SK-N-SH (cell line): ENCODE data around the gene GID4. TPM values are rescaled to one million over a fixed set of nuclear protein-coding genes. Genes with fewer than 3 reads are reported as not detected.
A peak's percentile ranks its signal among the peaks of the same experiment; 100 is the strongest.

Source experiments
- CTCF ChIA-PET: fragments of 300-600, 350-600 bp; formaldehyde crosslinking; extraction: SDS; loops from one replicate; lab custom pipeline; 2021; lab: Yijun Ruan, JAX
- POLR2A ChIA-PET: fragments of 350-600 bp; sonication (Branson Sonifier 250); formaldehyde crosslinking; extraction: SDS; loops from one replicate; lab custom pipeline; 2020; ENCODE audit warnings: antibody characterized with exemption, inconsistent platforms; lab: Yijun Ruan, JAX
- DNase-seq: peaks from one replicate; pipeline ENCODE4 v3.0.0; 2012
- H2AFZ ChIP-seq: fragments of 200-600 bp; sonication (generic); 2 replicates; pipeline ENCODE4 v1.8.1; 2016; ENCODE audit warnings: antibody characterized with exemption, mild to moderate bottlenecking, low read depth
- H3F3A ChIP-seq: fragments of 200-600 bp; sonication (generic); replicated peaks from 2 replicates; pipeline ENCODE3; 2016; ENCODE audit warnings: antibody characterized with exemption, mild to moderate bottlenecking; ENCODE audit not compliant: insufficient read depth
- H3K27ac ChIP-seq, 2 experiments: fragments of 200-500 bp in 1 of 2; fragments of 200-600 bp in 1 of 2; sonication (Bioruptor generic) in 1 of 2; sonication (generic), shearing (Covaris generic) in 1 of 2; 2 replicates each; pipeline versions ENCODE4 v1.5.1 to v1.6.1; 2014 to 2016; ENCODE audit warnings: low read depth in 2 of 2, inconsistent platforms in 1 of 2, low read length in 1 of 2, mild to moderate bottlenecking in 1 of 2, mixed read lengths in 1 of 2
- H3K27me3 ChIP-seq: fragments of 200-600 bp; sonication (generic), shearing (Covaris generic); 2 replicates; pipeline ENCODE4 v1.6.1; 2016; ENCODE audit warnings: mixed run types; ENCODE audit not compliant: insufficient read depth
- H3K36me3 ChIP-seq, 2 experiments: fragments of 200-500 bp in 1 of 2; fragments of 200-600 bp in 1 of 2; sonication (Bioruptor generic) in 1 of 2; sonication (generic) in 1 of 2; replicated peaks in 1 of 2; 2 replicates each; pipeline versions ENCODE3 to v1.5.1; 2014 to 2016; ENCODE audit warnings: low read length in 1 of 2, mild to moderate bottlenecking in 1 of 2; ENCODE audit not compliant: insufficient read depth in 2 of 2, control insufficient read depth in 1 of 2
- H3K4me1 ChIP-seq, 2 experiments: fragments of 200-500 bp in 1 of 2; fragments of 200-600 bp in 1 of 2; sonication (Bioruptor generic) in 1 of 2; sonication (generic), shearing (Covaris generic) in 1 of 2; 2 replicates each; pipeline versions ENCODE4 v1.5.1 to v1.6.1; 2014 to 2016; ENCODE audit warnings: low read depth in 1 of 2, low read length in 1 of 2, mixed run types in 1 of 2; ENCODE audit not compliant: insufficient read depth in 2 of 2, control insufficient read depth in 1 of 2
- H3K4me2 ChIP-seq: fragments of 200-600 bp; sonication (generic), shearing (Covaris generic); 2 replicates; pipeline ENCODE4 v1.6.1; 2017; ENCODE audit warnings: mixed run types
- H3K4me3 ChIP-seq, 2 experiments: fragments of 200-500 bp in 1 of 2; fragments of 200-600 bp in 1 of 2; sonication (Bioruptor generic) in 1 of 2; sonication (generic), shearing (Covaris generic) in 1 of 2; 2 replicates each; pipeline versions ENCODE4 v1.5.1 to v1.8.1; 2014 to 2016; ENCODE audit warnings: low read depth in 2 of 2, inconsistent platforms in 1 of 2, low read length in 1 of 2, mild to moderate bottlenecking in 1 of 2, mixed read lengths in 1 of 2, moderate library complexity in 1 of 2
- H3K79me2 ChIP-seq: fragments of 200-600 bp; sonication (generic); 2 replicates; pipeline ENCODE4 v1.8.1; 2017; ENCODE audit warnings: mild to moderate bottlenecking; ENCODE audit not compliant: insufficient read depth
- H3K9ac ChIP-seq: fragments of 200-600 bp; sonication (generic); 2 replicates; pipeline ENCODE4 v1.6.1; 2017; ENCODE audit warnings: mixed run types
- H3K9me2 ChIP-seq: fragments of 200-600 bp; sonication (generic); 2 replicates; pipeline ENCODE4 v1.6.1; 2017; ENCODE audit warnings: mixed run types
- H3K9me3 ChIP-seq: fragments of 200-600 bp; sonication (generic); 2 replicates; pipeline ENCODE4 v1.6.1; 2017; ENCODE audit warnings: mixed run types, mild to moderate bottlenecking, moderate library complexity
- H4K20me1 ChIP-seq: fragments of 200-600 bp; sonication (generic); 2 replicates; pipeline ENCODE4 v1.6.1; 2017; ENCODE audit warnings: mild to moderate bottlenecking, mixed run types; ENCODE audit not compliant: insufficient read depth
- CHD2 ChIP-seq: fragments of 150-350 bp; IDR thresholded peaks from 2 replicates; pipeline ENCODE4 v1.6.1; 2018; ENCODE audit warnings: low read length; ENCODE audit not compliant: partially characterized antibody
- EZH2phosphoT487 ChIP-seq: fragments of 200-600 bp; sonication (generic); IDR thresholded peaks from 2 replicates; pipeline ENCODE4 v1.6.1; 2017; ENCODE audit warnings: low read depth, mixed run types, mild to moderate bottlenecking, antibody characterized with exemption, moderate library complexity, borderline replicate concordance
- FOXM1 ChIP-seq: IDR thresholded peaks from 2 replicates; pipeline ENCODE4 v1.4.0; 2012; ENCODE audit warnings: low read depth, mild to moderate bottlenecking
- GABPA ChIP-seq: IDR thresholded peaks from 2 replicates; pipeline ENCODE4 v1.4.0; 2012; ENCODE audit warnings: low read depth, mild to moderate bottlenecking
- IRF3 ChIP-seq: fragments of 150-350 bp; IDR thresholded peaks from 2 replicates; pipeline ENCODE4 v1.6.1; 2016; ENCODE audit warnings: mild to moderate bottlenecking, low read depth, low read length
- JUND ChIP-seq: IDR thresholded peaks from 2 replicates; pipeline ENCODE4 v1.4.0; 2012
- MEF2A ChIP-seq: IDR thresholded peaks from 2 replicates; pipeline ENCODE4 v1.4.0; 2012; ENCODE audit warnings: low read depth, borderline replicate concordance
- NFIC ChIP-seq: IDR thresholded peaks from 2 replicates; pipeline ENCODE4 v1.4.0; 2012; ENCODE audit warnings: borderline replicate concordance
- POLR2AphosphoS5 ChIP-seq: IDR thresholded peaks from 2 replicates; pipeline ENCODE4 v1.6.1; 2012; ENCODE audit warnings: low read depth, low read length
- RXRA ChIP-seq: IDR thresholded peaks from 2 replicates; pipeline ENCODE4 v1.4.0; 2012; ENCODE audit warnings: low read depth, mild to moderate bottlenecking, borderline replicate concordance
- SMC3 ChIP-seq: IDR thresholded peaks from 2 replicates; pipeline ENCODE4 v1.6.1; 2012; ENCODE audit warnings: low read depth, low read length, improper control_type of control experiment
- TAF1 ChIP-seq: IDR thresholded peaks from 2 replicates; pipeline ENCODE4 v1.6.1; 2012; ENCODE audit warnings: low read depth, mild to moderate bottlenecking, low read length, moderate library complexity, borderline replicate concordance
- TEAD4 ChIP-seq: IDR thresholded peaks from 2 replicates; pipeline ENCODE4 v1.4.0; 2012; ENCODE audit warnings: mild to moderate bottlenecking, borderline replicate concordance; ENCODE audit not compliant: insufficient read depth
- USF1 ChIP-seq: IDR thresholded peaks from 2 replicates; pipeline ENCODE4 v1.4.0; 2012; ENCODE audit warnings: low read depth, borderline replicate concordance
- USF2 ChIP-seq: fragments of 150-350 bp; IDR thresholded peaks from 2 replicates; pipeline ENCODE4 v1.6.1; 2017; ENCODE audit warnings: antibody characterized with exemption, low read length, low read depth, borderline replicate concordance
- WGBS: methylation state at CpG from one replicate; pipeline ENCODE4 v1.1.6; 2017; ENCODE audit warnings: low lambda C conversion rate; 5-methylcytosine and 5-hydroxymethylcytosine counted together
- polyA plus RNA-seq, 3 experiments: library from polyadenylated mRNA; depleted of rRNA; stranded (reverse); fragments of >200 nt; gene quantifications; 2 replicates each; pipeline ENCODE4 v1.2.3, GENCODE V29; 2012
- TF ChIP-seq, protein P1 (sequence below): IDR thresholded peaks from 2 replicates; pipeline ENCODE4; 2012

GID4 gene
- polyA plus RNA-seq, 1 of the 3 experiments (the other 2 are of a cell fraction), result 4.3 TPM

DNA sequence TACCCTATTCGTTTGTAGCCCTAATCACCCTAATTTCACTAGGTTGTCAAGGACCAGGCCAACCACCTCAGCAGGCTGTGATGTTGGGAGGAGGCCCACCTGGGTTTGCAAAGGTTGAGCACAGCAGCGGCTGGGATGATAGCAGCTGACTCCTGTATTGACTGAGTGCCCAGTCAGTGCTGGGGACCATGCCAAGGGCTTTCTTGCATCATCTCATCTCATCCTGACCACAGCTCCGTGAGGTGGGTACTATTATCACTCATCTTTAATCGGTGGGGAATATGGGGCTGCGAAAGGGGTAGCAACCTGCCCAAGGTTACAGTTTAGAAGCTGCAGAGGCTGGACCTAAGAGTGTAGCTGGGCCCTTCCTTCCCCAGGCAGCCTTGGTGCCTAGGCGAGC lies 11.9 kb upstream of the GID4 start:
- Histone ChIP-seq H2AFZ (no peak overlapping the region), H3K79me2 (peaks cover 7% of the 10 kb centered on the region; the same call in 1 of the 2 replicates), H3K36me3 (peaks cover 0 to 2% of the 10 kb centered on the region in 2 experiments), H3K27me3 (no peaks in the 10 kb centered on the region), H4K20me1 (no peaks in the 10 kb centered on the region), H3F3A (peaks cover 4% of the 10 kb centered on the region), H3K9me3 (no peaks in the 10 kb centered on the region), H3K27ac (peak overlapping the region in 1 of 2 experiments; percentile 71; a peak in 2 of 4 replicates), H3K9me2 (no peaks in the 10 kb centered on the region), H3K4me2 (no peak overlapping the region), H3K9ac (no peak overlapping the region), H3K4me1 (peaks cover 9 to 41% of the 10 kb centered on the region in 2 experiments; a peak in 3 of 4 replicates), H3K4me3 (no peak overlapping the region)
- ChIA-PET CTCF (interaction anchor here (1.7 to 7.3 kb wide), 3 partner anchors 18 to 42 kb away, joined by 3 to 40 read pairs (median 20); no protein-coding TSS in a partner anchor), POLR2A (no interaction called here)
- DNase-seq, result no peak
- 86% methylated on average over 5 of the region's 6 CpGs for WGBS
- TF ChIP-seq USF1, result no peak
- no peak for TF ChIP-seq USF2
- TF ChIP-seq MEF2A, result no peak
- no peak for TF ChIP-seq NFIC
- TF ChIP-seq, protein P1, sequence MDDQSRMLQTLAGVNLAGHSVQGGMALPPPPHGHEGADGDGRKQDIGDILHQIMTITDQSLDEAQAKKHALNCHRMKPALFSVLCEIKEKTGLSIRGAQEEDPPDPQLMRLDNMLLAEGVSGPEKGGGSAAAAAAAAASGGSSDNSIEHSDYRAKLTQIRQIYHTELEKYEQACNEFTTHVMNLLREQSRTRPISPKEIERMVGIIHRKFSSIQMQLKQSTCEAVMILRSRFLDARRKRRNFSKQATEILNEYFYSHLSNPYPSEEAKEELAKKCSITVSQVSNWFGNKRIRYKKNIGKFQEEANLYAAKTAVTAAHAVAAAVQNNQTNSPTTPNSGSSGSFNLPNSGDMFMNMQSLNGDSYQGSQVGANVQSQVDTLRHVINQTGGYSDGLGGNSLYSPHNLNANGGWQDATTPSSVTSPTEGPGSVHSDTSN, result no peak
- TF ChIP-seq GABPA, result no peak
- TF ChIP-seq CHD2, result no peak
- TF ChIP-seq JUND, result no peak
- no peak for TF ChIP-seq EZH2phosphoT487
- no peak for TF ChIP-seq TAF1
- no peak for TF ChIP-seq SMC3
- no peak for TF ChIP-seq FOXM1
- no peak for TF ChIP-seq TEAD4
- no peak for TF ChIP-seq POLR2AphosphoS5
- no peak for TF ChIP-seq IRF3
- no peak for TF ChIP-seq RXRA
